GM12875 (cell line): ENCODE data around the gene IL36A.

ENCODE experiments used
- H3K4me3 ChIP-seq: one replicate; pipeline ENCODE4 v1.5.1; 2011; ENCODE audit warnings: low read depth, low read length, control low read depth
- CTCF ChIP-seq: IDR thresholded peaks from 2 replicates; pipeline ENCODE4 v1.5.1; 2011; ENCODE audit warnings: low read depth, mild to moderate bottlenecking, control low read depth, inconsistent platforms, low read length, moderate library complexity, borderline replicate concordance; ENCODE audit not compliant: insufficient read depth

Gene IL36A

GRCh38 chr2:113005030-113005509 lies at the start of gene IL36A:
IL36A (plus strand) TSS chr2:113005459; CDS start chr2:113005872, 413 bp downstream.
- H3K4me3 ChIP-seq: no peak within 1 kb of the TSS
- TF ChIP-seq CTCF: no peak

GRCh38 chr2:112957511-112957910 lies 47.7 kb upstream of the IL36A start:
- no peak overlapping the region for H3K4me3 ChIP-seq

GRCh38 chr2:112958428-112959108 lies 46.7 kb upstream of the IL36A start:
- H3K4me3 ChIP-seq: no peak overlapping the region
- TF ChIP-seq CTCF: peak; percentile 88

More at GRCh38 chr2:112957511-112957910, 47.7 kb upstream of the IL36A start:
- TF ChIP-seq CTCF: no peak

- TF ChIP-seq CTCF: no peak
- no peak overlapping the region for H3K4me3 ChIP-seq
These were observed 46.0 kb upstream of the IL36A start for GRCh38 chr2:112959109-112959812.

GRCh38 chr2:112960230-112960825 lies 44.9 kb upstream of the IL36A start:
- no peak overlapping the region for H3K4me3 ChIP-seq
- no peak for TF ChIP-seq CTCF

GRCh38 chr2:112962308-112963175 lies 42.7 kb upstream of the IL36A start:
- no peak for TF ChIP-seq CTCF
- no peak overlapping the region for H3K4me3 ChIP-seq
